PC-3 (cell line): ENCODE measurements around the gene ANKS1A. TPM values are rescaled to one million over a fixed set of nuclear protein-coding genes. Genes with fewer than 3 reads are reported as not detected.

ENCODE experiments used
- ATAC-seq: fragments of 200-7000 bp; cut with Tn5 transposase; 2 replicates; pipeline ENCODE4 v1.9.1; 2020; ENCODE audit warnings: mild to moderate bottlenecking, moderate library complexity
- BruUV-seq: library from RNA; stranded (reverse); fragments of 400-500 nt; replicated peaks from 2 replicates; lab custom pipeline; 2021; lab: Mats Ljungman, UMichigan
- CTCF ChIA-PET: fragments of 300-600 bp; sonication (Branson Sonifier 250); formaldehyde crosslinking; loops from one replicate; lab custom pipeline; 2022; ENCODE audit warnings: antibody characterized with exemption; lab: Charles Lee
- POLR2A ChIA-PET: fragments of 300-600 bp; sonication (Branson Sonifier 250); formaldehyde crosslinking; loops from one replicate; lab custom pipeline; 2022; ENCODE audit warnings: antibody characterized with exemption; ENCODE audit not compliant: unreplicated experiment; lab: Charles Lee
- DNase-seq: peaks from one replicate; pipeline ENCODE4 v3.0.0-alpha.2; 2015
- H2AFZ ChIP-seq: fragments of 300-600 bp; sonication (generic); 2 replicates; pipeline ENCODE4 v1.6.0; 2016; ENCODE audit warnings: antibody characterized with exemption, low read length
- H3F3A ChIP-seq: fragments of 300-600 bp; sonication (generic); one replicate; pipeline ENCODE4 v1.6.0; 2017; ENCODE audit warnings: antibody characterized with exemption, low read length, control low read depth, mild to moderate bottlenecking; ENCODE audit not compliant: unreplicated experiment
- H3K27ac ChIP-seq: fragments of 300-600 bp; sonication (generic); 2 replicates; pipeline ENCODE4 v1.5.1; 2016; ENCODE audit warnings: mild to moderate bottlenecking, low read length
- H3K27me3 ChIP-seq: fragments of 300-600 bp; sonication (generic); 2 replicates; pipeline ENCODE4 v1.6.1; 2016; ENCODE audit warnings: low read length, mixed read lengths
- H3K36me3 ChIP-seq: fragments of 300-600 bp; sonication (generic); 2 replicates; pipeline ENCODE4 v1.6.1; 2016; ENCODE audit warnings: low read depth, mixed run types, low read length, mixed read lengths
- H3K4me1 ChIP-seq: fragments of 300-600 bp; sonication (generic); 2 replicates; pipeline ENCODE4 v1.5.1; 2016; ENCODE audit warnings: low read length; ENCODE audit not compliant: insufficient read depth
- H3K4me2 ChIP-seq: fragments of 300-600 bp; sonication (generic); 2 replicates; pipeline ENCODE4 v1.6.0; 2016; ENCODE audit warnings: low read length
- H3K4me3 ChIP-seq: fragments of 300-600 bp; sonication (generic); 2 replicates; pipeline ENCODE4 v1.5.1; 2016; ENCODE audit warnings: mild to moderate bottlenecking, low read length, mixed read lengths
- H3K79me2 ChIP-seq: fragments of 300-600 bp; sonication (generic); 2 replicates; pipeline ENCODE4 v1.6.1; 2017; ENCODE audit warnings: low read length, mixed read lengths
- H3K9ac ChIP-seq: fragments of 300-600 bp; sonication (generic); 2 replicates; pipeline ENCODE4 v1.6.0; 2016; ENCODE audit warnings: mild to moderate bottlenecking, low read length
- H3K9me2 ChIP-seq: fragments of 300-600 bp; sonication (generic); replicated peaks from 2 replicates; pipeline ENCODE4 v1.6.1; 2016; ENCODE audit warnings: mixed run types, low read length, mixed read lengths
- H3K9me3 ChIP-seq: fragments of 300-600 bp; sonication (generic); 2 replicates; pipeline ENCODE4 v1.6.1; 2016; ENCODE audit warnings: low read length, mixed read lengths
- H4K20me1 ChIP-seq: fragments of 300-600 bp; sonication (generic); 2 replicates; pipeline ENCODE4 v1.6.1; 2016; ENCODE audit warnings: low read length, mixed read lengths
- EZH2 ChIP-seq: fragments of 300-600 bp; sonication (generic); IDR thresholded peaks from one replicate; pipeline ENCODE4 v1.6.1; 2017; ENCODE audit warnings: antibody characterized with exemption, mild to moderate bottlenecking, low read length; ENCODE audit not compliant: unreplicated experiment
- EZH2phosphoT487 ChIP-seq: fragments of 300-600 bp; sonication (generic); IDR thresholded peaks from 2 replicates; pipeline ENCODE4 v1.6.1; 2018; ENCODE audit warnings: mild to moderate bottlenecking, antibody characterized with exemption, low read length, borderline replicate concordance
- intact Hi-C: fragments of 100-400 bp; cut with micrococcal nuclease; formaldehyde crosslinking; loops from 2 replicates; pipeline ENCODE4 v1.9.0; 2023
- total RNA-seq: library from RNA; depleted of rRNA; stranded (reverse); fragments of >200 nt; gene quantifications from 2 replicates; pipeline ENCODE4 v1.2.3, GENCODE V29; 2014
- TF ChIP-seq, protein P1 (sequence below): fragments of 300-600 bp; sonication (generic); conservative IDR thresholded peaks from 2 replicates; pipeline ENCODE4 v1.5.1; 2017; ENCODE audit warnings: antibody characterized with exemption, low read depth, mild to moderate bottlenecking, low read length

The ANKS1A gene
- total RNA-seq, 1 experiment from 2014 or later, result 18.8 TPM

DNA sequence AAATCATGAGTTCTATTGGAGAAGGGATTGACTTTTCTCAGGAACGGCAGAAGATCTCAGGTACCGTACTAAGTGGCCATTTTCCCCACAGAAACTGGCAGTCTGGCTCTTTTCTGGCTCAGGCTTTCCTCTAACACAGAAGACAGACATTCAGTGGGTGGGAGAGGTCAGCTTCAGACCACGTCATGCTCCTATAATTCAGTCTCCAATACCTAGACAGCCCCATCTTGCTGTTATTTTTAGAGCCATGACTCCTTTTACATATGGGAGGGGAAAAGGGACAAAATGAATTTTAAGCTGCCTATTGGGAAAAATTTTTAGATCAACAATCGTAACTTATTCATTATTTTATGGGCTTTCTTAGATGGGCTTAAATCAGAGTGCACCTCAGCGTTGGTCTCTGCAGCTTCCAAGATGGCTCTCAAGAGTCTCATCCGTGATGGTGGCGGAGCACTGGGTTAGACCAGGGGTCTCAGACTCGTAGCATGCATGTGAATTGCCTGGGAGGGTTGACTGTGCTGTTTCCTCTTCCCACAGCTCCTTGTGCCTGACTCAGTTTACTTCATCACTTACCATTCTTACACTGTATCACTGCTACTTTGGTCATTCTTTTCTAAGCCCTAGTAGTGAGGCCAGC, 165.2 kb downstream of the ANKS1A start:
- H3K4me3 ChIP-seq, result no peak overlapping the region
- H3K9me2 ChIP-seq, result no peaks in the 10 kb centered on the region
- H3K36me3 ChIP-seq, result no peaks in the 10 kb centered on the region; the same call in 1 of the 2 replicates
- H3K27ac ChIP-seq, result no peak overlapping the region
- DNase-seq (no peak), ATAC-seq (no peak)
- no peaks in the 10 kb centered on the region for H3K4me1 ChIP-seq
- no peak overlapping the region for H3K9ac ChIP-seq
- CTCF ChIA-PET, result no interaction called here
- no peaks in the 10 kb centered on the region for H3K9me3 ChIP-seq
- no peaks in the 10 kb centered on the region for H4K20me1 ChIP-seq
- no peaks in the 10 kb centered on the region for H3K79me2 ChIP-seq
- BruUV-seq, result no TSS peak
- POLR2A ChIA-PET, result no interaction called here
- H3F3A ChIP-seq, result no peaks in the 10 kb centered on the region
- TF ChIP-seq, protein P1, sequence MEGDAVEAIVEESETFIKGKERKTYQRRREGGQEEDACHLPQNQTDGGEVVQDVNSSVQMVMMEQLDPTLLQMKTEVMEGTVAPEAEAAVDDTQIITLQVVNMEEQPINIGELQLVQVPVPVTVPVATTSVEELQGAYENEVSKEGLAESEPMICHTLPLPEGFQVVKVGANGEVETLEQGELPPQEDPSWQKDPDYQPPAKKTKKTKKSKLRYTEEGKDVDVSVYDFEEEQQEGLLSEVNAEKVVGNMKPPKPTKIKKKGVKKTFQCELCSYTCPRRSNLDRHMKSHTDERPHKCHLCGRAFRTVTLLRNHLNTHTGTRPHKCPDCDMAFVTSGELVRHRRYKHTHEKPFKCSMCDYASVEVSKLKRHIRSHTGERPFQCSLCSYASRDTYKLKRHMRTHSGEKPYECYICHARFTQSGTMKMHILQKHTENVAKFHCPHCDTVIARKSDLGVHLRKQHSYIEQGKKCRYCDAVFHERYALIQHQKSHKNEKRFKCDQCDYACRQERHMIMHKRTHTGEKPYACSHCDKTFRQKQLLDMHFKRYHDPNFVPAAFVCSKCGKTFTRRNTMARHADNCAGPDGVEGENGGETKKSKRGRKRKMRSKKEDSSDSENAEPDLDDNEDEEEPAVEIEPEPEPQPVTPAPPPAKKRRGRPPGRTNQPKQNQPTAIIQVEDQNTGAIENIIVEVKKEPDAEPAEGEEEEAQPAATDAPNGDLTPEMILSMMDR, result no peak
- TF ChIP-seq EZH2 (no peak), EZH2phosphoT487 (no peak)
- intact Hi-C loops, result no loop called here
- no peak overlapping the region for H3K4me2 ChIP-seq
- no peaks in the 10 kb centered on the region for H3K27me3 ChIP-seq
- H2AFZ ChIP-seq, result no peak overlapping the region

DNA sequence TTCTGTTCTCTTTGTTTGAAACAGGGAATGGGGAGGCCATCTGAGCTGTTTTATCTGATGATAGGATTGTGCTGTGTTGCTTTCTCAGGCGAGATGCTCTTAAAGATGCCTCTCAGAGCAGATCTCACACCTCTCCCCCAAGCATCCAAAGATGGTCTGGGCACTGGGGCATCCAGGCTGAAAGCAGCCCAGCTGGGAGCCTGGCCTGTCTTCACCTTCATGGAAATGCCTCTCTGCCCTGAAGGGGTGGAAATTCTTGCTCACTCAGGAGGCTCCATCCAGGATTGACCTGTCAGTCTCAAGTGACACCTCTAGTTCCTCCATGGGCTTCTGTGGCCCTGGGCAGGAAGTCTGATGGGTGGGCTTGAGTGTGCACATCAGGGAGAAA, 165.7 kb downstream of the ANKS1A start:
- H3K9ac ChIP-seq, result no peak overlapping the region
- BruUV-seq, result no TSS peak
- H3K36me3 ChIP-seq, result no peaks in the 10 kb centered on the region; the same call in 1 of the 2 replicates

DNA sequence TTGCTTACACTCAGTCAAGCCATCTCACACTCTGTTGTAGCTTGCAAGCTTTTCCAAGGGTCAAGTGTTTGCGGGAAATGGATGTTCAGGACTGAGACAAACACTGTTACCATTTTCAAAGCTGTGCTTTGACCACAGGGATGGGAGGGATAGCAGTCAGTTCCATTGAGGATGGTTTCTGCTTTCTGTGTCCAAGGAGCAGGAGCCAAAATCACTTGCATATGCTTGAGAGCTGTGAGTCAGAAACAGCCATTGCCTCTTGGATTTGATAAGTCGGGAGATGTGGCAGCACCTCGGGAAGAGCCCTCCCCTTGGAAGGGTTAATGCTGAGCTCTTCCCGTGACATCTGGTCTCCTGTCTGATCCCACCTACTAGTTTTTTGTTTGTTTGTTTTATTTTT, 166.8 kb downstream of the ANKS1A start:
- Histone ChIP-seq H4K20me1 (no peaks in the 10 kb centered on the region), H3K79me2 (no peaks in the 10 kb centered on the region), H3K36me3 (no peaks in the 10 kb centered on the region; the same call in 1 of the 2 replicates), H3K4me1 (no peaks in the 10 kb centered on the region), H3K9me2 (no peaks in the 10 kb centered on the region), H3K27ac (no peak overlapping the region), H3K4me2 (no peak overlapping the region), H3K9me3 (no peaks in the 10 kb centered on the region), H3K9ac (no peak overlapping the region), H3K27me3 (no peaks in the 10 kb centered on the region), H3K4me3 (no peak overlapping the region), H3F3A (no peaks in the 10 kb centered on the region), H2AFZ (no peak overlapping the region)
- no peak for TF ChIP-seq EZH2phosphoT487
- TF ChIP-seq, protein P1, result no peak
- ChIA-PET POLR2A (no interaction called here), CTCF (no interaction called here)
- DNase-seq (no peak), ATAC-seq (no peak)
- BruUV-seq, result no TSS peak
- intact Hi-C loops, result no loop called here

More for the DNA sequence above, 165.7 kb downstream of the ANKS1A start:
- no peaks in the 10 kb centered on the region for H3K79me2 ChIP-seq
- H2AFZ ChIP-seq, result no peak overlapping the region
- CTCF ChIA-PET, result no interaction called here
- no peaks in the 10 kb centered on the region for H3K4me1 ChIP-seq
- no peaks in the 10 kb centered on the region for H3K27me3 ChIP-seq
- ATAC-seq (no peak), DNase-seq (no peak)
- H4K20me1 ChIP-seq, result no peaks in the 10 kb centered on the region
- H3K4me2 ChIP-seq, result no peak overlapping the region
- H3F3A ChIP-seq, result no peaks in the 10 kb centered on the region
- no peak for TF ChIP-seq EZH2
- TF ChIP-seq EZH2phosphoT487, result no peak
- TF ChIP-seq, protein P1, result no peak
- no peaks in the 10 kb centered on the region for H3K9me3 ChIP-seq
- H3K9me2 ChIP-seq, result no peaks in the 10 kb centered on the region
- H3K27ac ChIP-seq, result no peak overlapping the region
- intact Hi-C loops, result no loop called here
- POLR2A ChIA-PET, result no interaction called here
- H3K4me3 ChIP-seq, result no peak overlapping the region
